NCI-H2196 (cell line): Measurements from ENCODE around the gene TWF2.

ENCODE experiments used
- DNase-seq: peaks from one replicate; lab custom pipeline; 2025; ENCODE audit not compliant: unreplicated experiment; lab: John Stamatoyannopoulos, UW

TWF2 gene

DNA sequence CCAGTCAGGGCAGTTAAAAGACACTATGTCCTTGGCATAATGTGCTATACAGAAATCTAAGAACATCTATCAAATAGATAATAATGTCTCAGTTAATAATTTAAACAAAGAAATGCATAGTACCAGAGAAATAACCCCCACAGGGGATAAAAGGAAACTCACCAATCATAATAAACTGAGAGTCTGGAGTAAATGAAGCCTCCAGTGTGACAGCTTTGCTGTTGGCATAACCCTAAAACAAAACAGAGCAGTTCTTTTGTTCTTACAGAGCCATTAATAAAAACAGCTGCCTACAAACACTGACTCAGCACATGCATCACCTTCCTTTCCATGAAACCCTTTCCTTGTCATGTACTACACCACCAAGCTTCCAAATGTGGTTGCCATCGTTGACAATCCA lies 20.1 kb upstream of the TWF2 start:
- no peak for DNase-seq

DNA sequence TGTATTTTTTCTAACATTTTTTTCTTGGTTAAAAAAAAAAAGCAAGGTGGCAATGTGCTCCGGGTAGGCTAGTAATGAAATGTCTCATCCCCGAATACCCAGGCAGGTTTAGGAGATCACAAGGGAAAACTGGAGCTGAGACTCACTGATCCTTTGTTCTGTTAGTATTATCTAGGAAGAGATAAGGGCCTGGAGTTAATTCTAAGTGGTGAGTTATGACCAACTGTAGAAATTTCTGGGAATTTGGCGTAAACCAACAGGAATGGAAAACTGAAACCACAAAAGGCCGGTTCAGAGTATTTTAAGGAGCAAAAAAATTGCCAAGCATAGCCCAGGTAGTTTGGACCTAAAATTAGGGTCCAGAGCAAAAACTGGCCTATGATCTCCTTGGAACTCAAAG lies 19.0 kb upstream of the TWF2 start:
- DNase-seq: no peak

DNA sequence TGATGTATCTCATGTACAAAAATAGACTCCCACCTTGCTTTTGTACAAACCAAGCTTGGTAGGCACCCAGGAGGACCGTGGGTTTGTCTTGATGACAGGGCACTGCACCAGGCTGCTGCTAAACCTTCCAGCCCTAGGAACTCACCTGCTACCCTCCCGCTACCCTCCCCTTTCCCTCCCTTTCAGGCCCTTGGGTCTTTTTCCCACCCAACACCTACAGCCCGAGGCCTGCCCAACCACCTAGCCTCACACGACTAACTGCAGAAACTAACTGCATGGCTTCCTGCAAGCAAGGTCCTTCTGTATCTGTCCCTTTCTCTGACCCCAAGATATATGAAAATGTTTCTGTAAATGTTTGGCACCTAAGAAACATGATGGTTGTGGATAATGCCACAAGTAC lies 17.7 kb upstream of the TWF2 start:
- no peak for DNase-seq

DNA sequence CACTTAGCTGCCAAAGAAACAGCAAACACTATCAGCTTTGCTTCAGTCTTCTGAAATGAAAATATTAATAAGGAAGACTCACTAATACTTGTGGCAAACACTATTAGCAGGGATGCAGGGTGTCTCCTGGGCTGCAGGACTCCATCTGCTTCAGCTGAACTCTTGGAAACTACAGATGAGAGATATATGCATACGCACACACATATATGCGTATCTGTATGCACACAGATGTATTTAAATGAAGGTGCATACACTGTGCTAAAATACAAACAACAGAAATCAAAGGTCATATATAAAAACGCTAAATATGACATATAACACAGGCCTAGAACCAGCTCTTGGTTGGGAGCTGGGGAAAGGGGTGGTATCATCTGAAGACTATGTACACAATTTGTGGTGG lies 17.2 kb upstream of the TWF2 start:
- no peak for DNase-seq

DNA sequence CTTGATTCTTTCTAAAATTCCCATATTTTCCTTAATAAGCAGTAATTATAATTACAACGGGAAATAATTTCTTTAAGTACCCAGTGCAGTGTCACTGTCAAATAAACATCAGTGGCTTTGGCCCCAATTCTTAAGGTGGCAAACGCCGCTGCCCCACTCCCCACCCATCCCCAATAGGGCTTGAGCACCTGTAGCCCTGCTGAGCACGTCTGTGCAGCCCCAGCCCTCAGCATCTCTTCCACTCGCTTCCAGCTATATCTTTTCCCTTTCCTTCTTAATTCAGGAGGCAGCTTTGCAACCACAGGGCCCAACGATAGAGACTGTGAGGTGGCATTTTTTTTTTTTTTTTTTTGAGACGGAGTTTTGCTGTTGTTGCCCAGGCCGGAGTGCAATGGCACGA lies 15.7 kb upstream of the TWF2 start:
- no peak for DNase-seq

DNA sequence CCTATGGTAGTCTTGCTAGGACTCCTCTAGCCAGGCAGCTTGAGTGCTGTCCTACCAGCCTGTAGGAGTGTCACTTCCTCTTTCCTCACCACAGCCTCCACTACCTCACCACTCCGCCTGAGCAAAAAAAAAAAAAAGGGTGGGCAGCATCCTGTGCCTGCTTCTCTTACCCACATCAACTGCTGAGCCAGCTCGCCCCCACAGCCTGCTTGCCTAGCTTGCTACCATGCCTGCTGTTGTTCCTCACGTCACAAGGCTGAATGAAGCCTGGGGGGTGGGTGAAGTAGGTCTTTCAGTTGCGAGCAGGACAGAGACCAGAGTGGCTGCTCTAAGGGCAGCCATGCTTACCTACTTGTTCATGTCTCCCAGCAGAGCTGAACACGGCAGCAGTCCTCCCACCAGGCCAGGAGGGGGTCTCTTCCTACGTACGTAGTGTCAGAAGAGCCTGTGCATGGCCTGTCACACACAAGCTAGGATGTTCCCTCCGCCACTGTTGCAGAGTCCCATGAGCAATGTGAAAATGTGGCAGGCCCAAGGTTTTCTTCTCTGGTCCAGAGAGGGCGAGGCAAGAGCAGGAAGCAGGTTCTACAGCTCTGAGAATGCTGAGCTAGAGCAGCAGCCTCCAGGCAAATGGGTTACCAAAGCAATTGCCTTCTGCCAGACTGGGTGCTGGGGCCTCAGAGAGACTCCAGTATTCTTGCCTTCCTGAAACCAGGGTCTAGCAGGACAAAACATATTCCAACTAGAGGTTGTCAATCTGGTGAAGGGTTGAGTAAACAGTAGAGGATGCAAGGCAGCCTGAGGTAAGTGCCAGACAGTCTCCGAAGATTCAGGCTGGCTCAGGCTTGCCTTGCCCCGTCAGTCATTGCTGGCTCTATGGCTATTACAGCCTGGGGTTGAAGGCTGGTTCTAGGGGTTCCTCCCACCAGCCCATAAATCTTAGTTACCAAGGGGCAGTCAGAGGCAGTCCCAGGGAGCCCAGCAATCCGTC lies 14.7 kb upstream of the TWF2 start:
- no peak for DNase-seq

DNA sequence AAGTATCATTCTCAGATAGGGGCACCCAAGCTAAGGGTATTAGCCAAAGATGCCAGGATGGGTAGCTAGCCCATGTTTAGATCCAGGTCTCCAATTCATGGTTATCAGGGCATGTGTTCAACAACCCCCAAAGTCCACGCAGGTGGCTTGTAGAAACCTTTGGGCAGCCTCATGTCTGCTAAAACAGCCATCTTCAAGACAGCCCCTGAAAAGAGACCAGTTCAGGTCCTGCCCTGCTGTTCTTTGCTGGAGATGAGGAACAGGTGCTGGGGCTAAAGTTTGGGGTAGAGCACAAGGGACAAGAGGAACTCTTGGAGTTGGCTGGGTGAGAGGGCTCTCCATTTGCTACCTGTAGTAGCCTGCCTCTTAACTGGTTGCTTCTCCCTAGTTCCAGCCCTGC lies 11.2 kb upstream of the TWF2 start:
- no peak for DNase-seq

DNA sequence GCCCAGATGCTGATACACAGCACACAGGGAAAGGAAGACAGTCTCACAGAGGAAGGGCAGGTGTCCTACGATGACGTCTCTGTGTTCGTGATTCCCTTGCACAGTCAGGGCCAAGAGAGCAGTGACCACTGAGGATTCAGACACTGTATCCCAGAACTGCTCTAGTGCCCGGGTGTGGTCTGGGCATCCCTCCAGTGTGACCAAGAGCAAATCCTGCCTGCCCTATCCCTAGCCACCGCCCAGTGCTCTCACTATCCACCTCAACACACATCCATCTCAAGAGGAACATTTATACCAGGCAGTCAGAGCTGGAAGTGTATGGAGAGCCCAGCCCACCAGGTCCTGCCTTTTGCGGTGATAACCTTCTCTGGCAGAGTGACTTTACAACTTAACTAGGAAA lies 10.7 kb upstream of the TWF2 start:
- no peak for DNase-seq

DNA sequence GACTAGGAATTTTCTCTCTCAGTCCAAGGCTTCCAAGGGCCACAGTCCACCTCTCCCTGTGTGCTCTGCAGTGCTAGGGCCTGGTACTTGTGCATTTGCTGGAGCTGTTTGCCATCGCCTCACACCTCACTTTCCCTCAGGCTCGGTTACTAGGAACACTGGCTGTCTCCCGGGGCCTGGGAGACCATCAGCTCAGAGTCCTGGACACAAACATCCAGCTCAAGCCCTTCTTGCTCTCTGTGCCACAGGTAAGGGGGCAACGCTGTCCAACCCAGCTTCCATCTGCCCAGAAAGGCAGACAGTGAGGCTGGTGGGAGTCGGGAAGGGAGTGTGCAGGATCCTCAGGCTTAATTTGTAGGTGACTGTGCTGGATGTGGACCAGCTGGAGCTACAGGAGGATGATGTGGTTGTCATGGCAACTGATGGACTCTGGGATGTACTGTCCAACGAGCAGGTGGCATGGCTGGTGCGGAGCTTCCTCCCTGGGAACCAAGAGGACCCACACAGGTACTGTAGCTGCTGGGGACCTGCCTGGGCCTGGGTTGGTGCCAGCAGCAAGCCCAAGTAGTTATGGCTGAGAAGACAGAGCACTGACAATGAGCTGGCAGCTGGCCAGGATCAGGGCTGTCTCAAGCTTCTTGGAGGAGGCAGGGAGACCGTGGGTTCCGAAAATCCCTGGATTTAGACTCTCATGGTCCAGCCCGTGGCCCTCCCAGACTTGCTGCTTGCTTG lies 10.0 kb upstream of the TWF2 start:
- DNase-seq: no peak

DNA sequence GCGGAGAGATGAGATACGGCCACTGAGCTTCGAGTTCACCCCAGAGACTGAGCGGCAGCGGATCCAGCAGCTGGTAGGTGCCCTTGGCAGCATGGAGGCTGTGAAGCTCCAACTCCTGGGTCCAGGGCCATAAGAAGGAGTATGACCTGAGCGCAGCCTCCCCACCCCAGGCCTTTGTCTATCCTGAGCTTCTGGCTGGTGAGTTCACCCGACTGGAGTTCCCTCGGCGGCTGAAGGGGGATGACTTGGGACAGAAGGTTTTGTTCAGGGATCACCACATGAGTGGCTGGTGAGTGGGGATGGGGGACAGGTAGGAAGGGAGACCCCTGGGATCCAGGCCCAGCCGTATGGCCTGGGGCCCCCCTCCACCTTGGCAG lies 9.2 kb upstream of the TWF2 start:
- DNase-seq: no peak

DNA sequence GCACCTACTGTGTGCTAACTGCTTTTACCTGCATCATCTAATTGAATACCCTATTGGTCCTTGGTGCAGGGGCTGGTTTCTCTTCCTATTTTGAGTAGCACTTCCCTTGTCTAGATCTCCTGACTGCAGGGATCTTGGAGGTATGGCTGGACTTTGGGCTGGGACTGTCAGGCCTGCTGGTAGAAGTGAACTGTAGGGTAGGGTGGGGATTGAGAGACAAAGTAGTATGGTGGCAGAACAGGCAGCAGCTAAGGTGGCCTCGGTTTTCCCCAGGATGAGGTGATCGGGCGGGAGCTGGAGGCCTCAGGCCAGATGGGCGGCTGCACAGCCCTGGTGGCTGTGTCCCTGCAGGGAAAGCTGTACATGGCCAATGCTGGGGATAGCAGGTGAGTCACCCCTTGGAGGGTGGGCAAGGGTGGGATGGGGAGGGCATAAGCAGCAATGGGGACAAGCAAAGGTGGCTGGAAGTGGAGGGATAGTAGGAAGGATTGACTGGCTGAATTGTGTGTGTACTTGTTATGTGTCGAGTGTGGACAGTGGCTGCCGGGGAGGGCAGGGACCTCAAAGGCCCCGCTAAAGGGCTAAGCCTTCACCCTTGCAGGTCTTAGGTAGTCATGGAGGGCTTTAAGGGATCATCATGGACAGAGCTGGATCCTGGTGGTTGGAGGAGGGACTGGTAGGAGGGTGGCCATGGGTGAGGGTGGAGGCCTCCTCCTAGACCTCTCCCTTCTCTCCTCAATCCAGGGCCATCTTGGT lies 8.6 kb upstream of the TWF2 start:
- DNase-seq: no peak

DNA sequence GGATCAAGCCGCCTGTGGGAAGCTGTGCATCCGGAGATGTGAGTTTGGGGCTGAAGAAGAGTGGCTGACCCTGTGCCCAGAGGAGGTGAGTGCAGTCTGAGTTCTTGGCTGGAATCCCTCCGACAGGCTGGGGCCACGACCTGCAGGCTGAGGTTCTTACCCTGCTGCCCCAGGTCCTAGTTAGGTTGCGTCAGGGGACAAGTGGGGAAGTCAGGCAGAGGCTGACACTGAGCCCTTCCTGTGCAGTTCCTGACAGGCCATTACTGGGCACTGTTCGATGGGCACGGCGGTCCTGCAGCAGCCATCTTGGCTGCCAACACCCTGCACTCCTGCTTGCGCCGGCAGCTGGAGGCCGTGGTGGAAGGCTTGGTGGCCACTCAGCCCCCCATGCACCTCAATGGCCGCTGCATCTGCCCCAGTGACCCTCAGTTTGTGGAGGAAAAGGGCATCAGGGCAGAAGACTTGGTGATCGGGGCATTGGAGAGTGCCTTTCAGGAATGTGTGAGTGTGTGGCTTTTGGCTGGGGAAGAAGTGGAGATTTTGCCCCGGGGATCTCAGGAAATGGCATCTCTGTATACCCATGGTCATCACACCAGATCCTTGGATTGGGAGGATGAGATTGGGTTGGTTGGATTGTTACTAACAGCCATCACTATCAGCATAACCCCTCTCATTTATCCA lies 7.9 kb upstream of the TWF2 start:
- no peak for DNase-seq

DNA sequence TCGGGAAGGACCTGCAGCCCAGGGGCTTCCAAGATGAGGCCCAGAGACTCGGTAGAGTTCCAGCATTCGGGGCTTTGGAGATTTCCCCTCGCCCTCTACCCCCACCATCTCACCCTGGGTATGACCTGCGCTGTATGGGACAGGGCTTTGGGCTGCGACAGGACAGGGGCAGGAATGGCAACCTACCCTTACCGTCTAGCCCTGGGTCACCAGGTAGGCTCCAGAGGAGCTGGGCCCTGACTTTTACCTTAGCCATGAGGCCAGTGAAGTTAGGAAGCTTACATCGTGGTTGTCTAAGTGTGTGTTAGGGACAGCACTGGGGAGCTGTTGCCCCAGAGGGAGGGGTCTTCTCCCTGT lies 7.3 kb upstream of the TWF2 start:
- no peak for DNase-seq

DNA sequence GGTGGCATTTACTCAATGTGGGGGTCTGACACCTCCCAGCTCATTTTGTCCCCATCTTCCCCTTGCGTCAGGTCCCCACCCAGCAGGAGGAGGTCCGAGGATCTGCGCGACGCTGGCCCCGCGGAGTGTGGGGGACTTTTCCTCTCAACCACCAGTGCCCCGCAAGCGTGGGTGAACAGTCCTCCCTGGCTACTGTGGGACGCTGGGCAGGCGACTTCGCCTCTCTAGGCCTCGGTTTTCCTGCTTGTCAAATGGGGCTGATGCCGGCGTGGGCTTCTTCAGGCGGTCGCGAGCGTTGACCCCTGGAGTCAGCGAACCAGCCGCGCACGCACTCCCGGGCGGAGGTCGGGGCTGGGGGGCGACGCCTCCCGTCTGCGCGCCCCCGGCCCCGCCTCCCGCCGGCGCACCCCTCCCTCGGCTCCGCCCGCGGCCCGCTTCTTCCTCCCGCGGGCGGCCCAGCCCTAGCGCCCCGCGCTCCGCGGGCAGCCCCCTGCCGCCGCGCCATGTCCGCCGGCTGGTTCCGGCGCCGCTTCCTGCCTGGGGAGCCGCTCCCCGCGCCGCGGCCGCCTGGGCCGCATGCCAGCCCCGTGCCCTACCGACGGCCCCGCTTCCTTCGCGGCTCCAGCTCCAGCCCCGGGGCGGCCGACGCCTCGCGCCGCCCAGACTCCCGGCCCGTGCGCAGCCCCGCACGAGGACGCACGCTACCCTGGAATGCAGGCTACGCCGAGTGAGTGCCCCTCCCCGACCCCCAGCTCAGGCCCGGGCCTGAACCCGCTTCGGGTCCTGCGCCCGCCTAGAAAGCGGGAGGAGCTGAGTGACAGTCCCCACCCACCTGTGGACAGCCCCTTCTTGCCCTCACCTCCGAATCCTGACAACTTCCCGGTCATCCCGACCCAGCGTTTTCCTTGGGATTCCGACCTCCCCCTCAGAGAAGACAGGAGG lies 6.6 kb upstream of the TWF2 start, which contains the start of gene PPM1M:
Gene PPM1M, plus strand, starts transcription at position 438 of the 942 bp plus-strand sequence. Its CDS starts 66 bp downstream, at position 504.
- DNase-seq: peak; percentile 29

DNA sequence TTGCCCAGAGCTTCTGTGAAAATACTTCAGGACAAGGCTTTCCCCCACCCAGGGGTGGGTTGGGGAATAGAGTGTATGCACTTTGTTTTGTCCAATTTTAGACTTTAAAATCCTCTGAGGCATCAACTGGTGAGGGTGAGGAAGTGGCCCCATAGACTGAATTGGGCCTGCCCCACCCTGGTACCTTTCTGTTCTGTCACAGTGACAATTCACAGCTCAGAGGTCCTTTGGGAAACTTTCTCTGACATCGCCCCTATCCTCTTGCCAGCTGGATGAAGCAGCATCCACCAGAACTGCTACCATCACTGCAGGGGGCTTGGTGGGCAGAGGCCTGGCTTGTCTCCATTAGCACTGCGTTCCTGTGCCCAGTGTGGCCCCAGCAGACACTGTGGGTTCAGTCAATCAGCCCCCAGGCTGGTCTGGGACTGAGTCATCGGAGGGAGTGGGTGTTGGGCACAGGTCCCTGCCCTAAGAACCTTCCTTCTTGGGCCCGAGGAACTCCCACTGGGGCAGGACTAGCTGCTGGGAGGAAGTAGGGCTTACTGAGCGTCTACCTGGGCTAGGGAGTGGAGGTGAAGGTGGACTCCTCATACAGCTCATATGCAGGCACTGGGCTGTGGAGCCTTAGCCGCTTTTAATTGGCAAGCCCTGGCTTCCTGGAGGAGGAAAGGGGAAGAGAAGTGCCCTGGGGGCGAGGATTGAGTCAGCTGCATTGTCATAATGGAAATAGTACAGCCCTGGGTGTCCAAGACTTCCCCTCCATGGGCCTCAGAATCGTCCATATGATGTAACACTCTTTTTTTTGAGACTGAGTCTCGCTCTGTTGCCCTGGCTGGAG lies 5.1 kb upstream of the TWF2 start:
- no peak for DNase-seq

DNA sequence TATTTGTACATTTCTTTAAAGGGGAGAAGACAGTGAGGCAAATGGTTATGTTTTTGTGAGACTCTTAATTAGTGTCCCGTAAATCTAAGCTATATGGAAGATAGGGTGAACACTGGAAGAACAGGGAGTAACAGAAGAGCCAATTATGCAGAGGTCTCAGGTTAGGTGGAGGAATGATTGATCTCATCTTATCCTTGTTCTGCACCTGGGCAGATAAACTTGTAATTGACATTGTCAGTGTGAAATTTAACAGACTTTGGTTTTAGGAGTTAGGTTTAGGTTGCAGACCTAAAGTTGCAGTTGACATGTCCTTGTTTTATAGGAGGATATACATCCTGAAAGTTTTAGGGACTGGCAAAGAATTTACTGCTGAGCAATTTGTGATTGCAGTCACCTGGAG lies 3.1 kb upstream of the TWF2 start:
- DNase-seq: no peak

DNA sequence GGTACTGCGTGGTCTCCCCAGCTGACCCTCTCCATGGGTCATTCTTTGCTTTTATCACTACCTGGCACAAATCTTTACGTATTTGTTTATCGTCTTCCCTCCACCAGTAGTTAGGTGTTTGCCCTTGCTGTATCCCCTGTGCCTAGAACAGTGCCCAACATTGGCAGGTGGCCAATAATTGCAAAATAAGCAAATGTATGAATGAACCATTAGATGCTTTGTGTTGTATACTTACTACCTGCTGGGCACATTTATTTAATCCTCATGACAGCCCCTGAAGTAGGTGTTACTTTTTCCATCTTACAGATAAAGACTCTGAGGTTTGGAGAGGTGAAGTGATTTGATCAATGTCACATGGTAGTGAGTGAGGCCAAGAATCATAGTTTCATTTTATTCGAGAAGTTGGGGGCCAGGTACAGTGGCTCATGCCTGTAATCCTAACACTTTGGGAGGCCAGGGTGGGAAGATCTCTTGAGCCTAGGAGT lies 2.0 kb upstream of the TWF2 start:
- DNase-seq: no peak

DNA sequence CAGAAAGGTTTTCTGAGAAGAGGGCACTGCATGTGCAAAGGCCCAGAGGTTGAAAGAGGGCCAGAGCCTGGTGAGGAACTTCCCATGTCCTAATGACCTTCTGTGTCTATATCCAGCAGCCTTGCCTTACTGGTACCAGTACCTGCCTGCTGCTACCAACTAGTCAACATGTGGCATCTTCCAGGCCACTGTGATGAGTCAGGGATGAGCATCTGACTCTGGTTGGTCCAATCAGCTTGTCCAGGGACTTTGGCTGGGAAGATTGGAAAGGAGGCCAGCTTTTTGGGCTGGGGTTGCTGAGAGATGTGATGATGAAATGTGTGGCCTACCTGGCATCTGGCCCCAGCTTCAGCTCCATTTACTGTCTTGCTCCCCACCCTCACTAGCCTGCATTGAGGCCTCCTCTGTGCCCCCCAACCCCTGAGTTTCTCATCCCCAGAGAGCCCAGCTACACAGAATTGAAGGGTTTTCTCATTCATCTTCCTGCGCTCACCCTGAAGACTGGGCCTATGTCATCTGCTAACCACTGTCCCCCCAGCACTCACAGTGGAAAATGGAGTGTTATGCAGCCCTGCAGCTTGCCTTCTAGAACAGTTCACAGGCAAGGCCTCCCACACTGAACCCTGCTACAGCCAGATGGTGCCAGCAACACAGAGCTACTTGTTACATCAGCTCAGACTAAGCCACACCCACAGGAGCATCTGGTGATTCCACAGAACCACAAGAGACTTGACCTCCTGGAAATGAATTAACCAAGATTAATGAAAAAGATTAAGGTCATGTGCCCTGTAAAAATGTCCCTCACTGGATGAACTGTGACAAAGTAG lies 1.3 kb upstream of the TWF2 start:
- DNase-seq: peak; percentile 54
